Liver (tissue), 9 donors: ENCODE measurements around the gene SMPD3. TPM values are rescaled to one million over a fixed set of nuclear protein-coding genes. Genes with fewer than 3 reads are reported as not detected.

ENCODE experiments used
- DNase-seq: peaks from one replicate; pipeline ENCODE4 v3.0.0-alpha.2; 2017; ENCODE audit warnings: low spot score
- H3K27ac ChIP-seq, 2 donors: one replicate each; pipeline ENCODE4 v1.7.0; 2013; ENCODE audit warnings: inconsistent platforms in 2 of 2, low read length in 2 of 2, control low read depth in 1 of 2, low read depth in 1 of 2, mild to moderate bottlenecking in 1 of 2
- H3K27me3 ChIP-seq, 4 donors: one replicate each; pipeline versions ENCODE4 v1.6.1 to v1.7.0; 2013; ENCODE audit warnings: low read length in 3 of 4, inconsistent platforms in 1 of 4, mild to moderate bottlenecking in 1 of 4, moderate library complexity in 1 of 4; ENCODE audit not compliant: control insufficient read depth in 4 of 4, insufficient read depth in 4 of 4
- H3K36me3 ChIP-seq, 4 donors: one replicate each; pipeline versions ENCODE4 v1.6.1 to v1.7.0; 2013; ENCODE audit warnings: low read length in 3 of 4, mild to moderate bottlenecking in 3 of 4, low read depth in 1 of 4, moderate library complexity in 1 of 4; ENCODE audit not compliant: control insufficient read depth in 4 of 4, insufficient read depth in 3 of 4
- H3K4me1 ChIP-seq, 4 donors: one replicate each; pipeline versions ENCODE4 v1.6.1 to v1.7.0; 2013; ENCODE audit warnings: low read length in 3 of 4, mild to moderate bottlenecking in 3 of 4, moderate library complexity in 1 of 4; ENCODE audit not compliant: control insufficient read depth in 4 of 4, insufficient read depth in 4 of 4
- H3K4me3 ChIP-seq, 3 donors: one replicate each; pipeline versions ENCODE4 v1.6.1 to v1.7.0; 2013; ENCODE audit warnings: low read length in 3 of 3, control low read depth in 1 of 3, low read depth in 1 of 3, mild to moderate bottlenecking in 1 of 3
- H3K9ac ChIP-seq, 2 donors: one replicate each; pipeline ENCODE4 v1.7.0; 2013; ENCODE audit warnings: low read length in 2 of 2, mild to moderate bottlenecking in 2 of 2, moderate library complexity in 2 of 2, control low read depth in 1 of 2, low read depth in 1 of 2
- H3K9me3 ChIP-seq, 4 donors: one replicate each; pipeline versions ENCODE4 v1.6.1 to v1.7.0; 2013; ENCODE audit warnings: low read length in 3 of 4; ENCODE audit not compliant: control insufficient read depth in 4 of 4
- EGR1 ChIP-seq, 2 donors: IDR thresholded peaks; 2 replicates each; pipeline ENCODE4 v1.6.1; 2016 to 2018; ENCODE audit warnings: antibody characterized with exemption in 2 of 2, low read depth in 2 of 2
- FOXA1 ChIP-seq: IDR thresholded peaks from 2 replicates; pipeline ENCODE4 v1.6.1; 2016; ENCODE audit warnings: antibody characterized with exemption
- GABPA ChIP-seq, 2 donors: IDR thresholded peaks in 1 of 2; conservative IDR thresholded peaks in 1 of 2; 2 replicates each; pipeline ENCODE4 v1.6.1; 2016; ENCODE audit warnings: antibody characterized with exemption in 2 of 2, mild to moderate bottlenecking in 1 of 2, moderate library complexity in 1 of 2
- HNF4A ChIP-seq, 2 donors: conservative IDR thresholded peaks; 2 replicates each; pipeline ENCODE4 v1.6.1; 2016; ENCODE audit warnings: antibody characterized with exemption in 2 of 2, mild to moderate bottlenecking in 2 of 2
- HNF4G ChIP-seq: IDR thresholded peaks from 2 replicates; pipeline ENCODE4 v1.6.1; 2016; ENCODE audit warnings: antibody characterized with exemption
- JUND ChIP-seq, 2 donors: IDR thresholded peaks; 2 replicates each; pipeline ENCODE4 v1.6.1; 2016; ENCODE audit warnings: antibody characterized with exemption in 2 of 2
- NR2F2 ChIP-seq: IDR thresholded peaks from 2 replicates; pipeline ENCODE4 v1.6.1; 2016; ENCODE audit warnings: antibody characterized with exemption
- REST ChIP-seq: IDR thresholded peaks from 2 replicates; pipeline ENCODE4 v1.6.1; 2016; ENCODE audit warnings: antibody characterized with exemption, mild to moderate bottlenecking
- RXRA ChIP-seq, 2 donors: IDR thresholded peaks; 2 replicates each; pipeline ENCODE4 v1.6.1; 2017 to 2018; ENCODE audit warnings: antibody characterized with exemption in 2 of 2, mild to moderate bottlenecking in 1 of 2
- TAF1 ChIP-seq: conservative IDR thresholded peaks from 2 replicates; pipeline ENCODE4 v1.6.1; 2016; ENCODE audit warnings: antibody characterized with exemption, mild to moderate bottlenecking
- YY1 ChIP-seq: IDR thresholded peaks from 2 replicates; pipeline ENCODE4 v1.6.1; 2016; ENCODE audit warnings: antibody characterized with exemption, mild to moderate bottlenecking
- WGBS: extraction: QIAGEN DNeasy Blood & Tissue Kit; methylation state at CpG from one replicate; pipeline ENCODE4 v1.1.7; 2013; 5-methylcytosine and 5-hydroxymethylcytosine counted together
- polyA plus RNA-seq, 2 donors: library from polyadenylated mRNA; stranded (reverse) in 1 of 2; unstranded in 1 of 2; fragments of 200-250 nt in 1 of 2; fragments of >200 nt in 1 of 2; fragmentation: Nextera tagmentation in 1 of 2; extraction: Ambion mirVana in 1 of 2; gene quantifications; one replicate each; pipeline versions ENCODE4 v1.2.1 to v1.2.3, GENCODE V29; 2013 to 2015
- total RNA-seq, 2 donors: library from RNA; depleted of rRNA; stranded (reverse); fragments of >200 nt; gene quantifications; one replicate each; pipeline ENCODE4 v1.2.3, GENCODE V29; 2014
- donor health status: healthy.
- donor health status: healthy.
- donor health status: healthy.
- donor health status: healthy.
- donor health status: healthy.

SMPD3 gene
- total and polyA plus RNA-seq, 4 donors, result 0.33 to 10.6 (median 2.7) TPM

GRCh38 chr16:68381363-68381724 is 67.0 kb downstream of the SMPD3 start:
- Histone ChIP-seq H3K4me3 (no peak overlapping the region), H3K4me1 (peaks cover 3 to 12% (median 6%) of the 10 kb centered on the region in 4 donors), H3K27me3 (no peaks in the 10 kb centered on the region), H3K36me3 (no peaks in the 10 kb centered on the region), H3K27ac (no peak overlapping the region), H3K9ac (no peak overlapping the region), H3K9me3 (no peaks in the 10 kb centered on the region)
- no peak for TF ChIP-seq HNF4A (conservative IDR thresholded peaks at IDR 0.05)
- DNase-seq, result no peak
- WGBS, result 93% methylated on average over 7 of the region's 7 CpGs

GRCh38 chr16:68380676-68381362 is 67.5 kb downstream of the SMPD3 start:
- H3K27me3 ChIP-seq, result no peaks in the 10 kb centered on the region
- no peak for TF ChIP-seq HNF4A (conservative IDR thresholded peaks at IDR 0.05)
- TF ChIP-seq JUND (IDR thresholded peaks at IDR 0.05), result no peak
- TF ChIP-seq EGR1 (IDR thresholded peaks at IDR 0.05; ENCODE audit: low read depth in 2 of 2), result no peak
- TF ChIP-seq YY1, result no peak
- no peak for TF ChIP-seq NR2F2
- TF ChIP-seq HNF4G, result no peak
- H3K27ac ChIP-seq, result no peak overlapping the region
- no peak overlapping the region for H3K9ac ChIP-seq
- 96% methylated on average over 10 of the region's 10 CpGs for WGBS
- peaks cover 0 to 8% (median 4%) of the 10 kb centered on the region in 4 donors for H3K4me1 ChIP-seq
- H3K4me3 ChIP-seq, result no peak overlapping the region
- no peak for DNase-seq
- H3K9me3 ChIP-seq, result no peaks in the 10 kb centered on the region
- no peaks in the 10 kb centered on the region for H3K36me3 ChIP-seq

DNA sequence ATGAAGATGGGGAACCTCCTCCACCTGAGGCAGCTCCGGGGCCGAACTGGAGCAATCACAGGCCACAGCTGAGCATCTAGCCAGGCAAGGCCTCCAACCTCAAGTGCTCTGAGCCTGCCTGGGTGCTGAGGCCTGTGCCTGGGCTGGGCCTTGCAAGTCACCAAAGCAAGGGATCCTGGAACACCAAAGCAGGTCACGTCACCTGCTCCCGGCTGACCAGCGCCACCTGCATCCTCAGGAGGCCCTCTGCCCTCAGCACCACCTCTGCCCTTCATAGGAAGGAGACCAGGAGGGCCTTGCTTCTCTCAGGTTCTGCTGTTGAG is 68.0 kb downstream of the SMPD3 start:
- Histone ChIP-seq H3K4me1 (peaks cover 0 to 4% (median 1%) of the 10 kb centered on the region in 4 donors), H3K36me3 (no peaks in the 10 kb centered on the region), H3K27me3 (no peaks in the 10 kb centered on the region), H3K27ac (no peak overlapping the region), H3K9me3 (no peaks in the 10 kb centered on the region), H3K9ac (no peak overlapping the region), H3K4me3 (no peak overlapping the region)
- 94% methylated on average over 5 of the region's 5 CpGs for WGBS
- DNase-seq, result no peak
- TF ChIP-seq RXRA (IDR thresholded peaks at IDR 0.05), result no peak
- TF ChIP-seq FOXA1, result no peak
- TF ChIP-seq REST, result no peak
- TF ChIP-seq TAF1, result no peak
- no peak for TF ChIP-seq GABPA (IDR thresholded peaks at IDR 0.05 in 1 of 2, conservative IDR thresholded peaks at IDR 0.05 in 1 of 2)
